ENCODE results near the gene WWOX. TPM values are rescaled to one million over a fixed set of nuclear protein-coding genes. Genes with fewer than 3 reads are reported as not detected.

WWOX gene
- total RNA-seq, 1 experiment from 2014 or later = 15.6 TPM

- no peak for TF ChIP-seq CTCF (conservative IDR thresholded peaks at IDR 0.05)
- Histone ChIP-seq H3K14ac (ENCODE audit: insufficient read depth, low read length) (no peak overlapping the region), H2BK120ac (ENCODE audit: low read depth, low read length, poor library complexity, severe bottlenecking) (no peak overlapping the region), H2AK5ac (ENCODE audit: insufficient read length, low read length) (no peak overlapping the region), H2BK15ac (ENCODE audit: low read depth, low read length) (no peak overlapping the region), H4K5ac (ENCODE audit: insufficient read length, low read depth, low read length) (no peak overlapping the region), H3K27me3 (ENCODE audit: insufficient read depth, low read length) (no peaks in the 10 kb centered on the region), H3K9ac (ENCODE audit: extremely low read depth, insufficient read length, low read length) (no peak overlapping the region), H3K4me1 (ENCODE audit: insufficient read depth, low read length) (no peaks in the 10 kb centered on the region; the same call in 1 of the 2 replicates), H2AFZ (ENCODE audit: low read length) (no peak overlapping the region), H3T11ph (ENCODE audit: low read length) (no peak overlapping the region), H3K9me3 (ENCODE audit: control insufficient read depth, low read depth, low read length) (no peaks in the 10 kb centered on the region), H2BK12ac (ENCODE audit: insufficient read length, low read depth, low read length) (no peak overlapping the region), H3K18ac (ENCODE audit: insufficient read length, low read depth, low read length) (no peak overlapping the region), H3K79me1 (ENCODE audit: insufficient read depth, low read depth, low read length, poor library complexity, severe bottlenecking) (no peaks in the 10 kb centered on the region), H4K91ac (ENCODE audit: insufficient read length, low read depth, low read length) (no peak overlapping the region), H4K8ac (replicated peaks; ENCODE audit: insufficient read length, low read depth, low read length) (no peak overlapping the region), H3K79me2 (ENCODE audit: insufficient read depth, low read length) (no peaks in the 10 kb centered on the region), H2BK20ac (ENCODE audit: low read depth, low read length, poor library complexity, severe bottlenecking) (no peak overlapping the region), H3K4me2 (ENCODE audit: insufficient read depth, insufficient read length, low read length) (no peak overlapping the region), H3K23ac (ENCODE audit: insufficient read length, low read depth, low read length) (no peak overlapping the region), H4K20me1 (ENCODE audit: control insufficient read depth, insufficient read depth, insufficient read length) (no peaks in the 10 kb centered on the region), H3K27ac (ENCODE audit: insufficient read length, low read depth, low read length) (no peak overlapping the region), H2BK5ac (ENCODE audit: insufficient read length, low read length) (no peak overlapping the region), H3K23me2 (ENCODE audit: insufficient read length, low read depth, low read length, poor library complexity, severe bottlenecking) (no peaks in the 10 kb centered on the region), H3K56ac (ENCODE audit: insufficient read length, low read depth, low read length) (no peak overlapping the region), H3K4ac (ENCODE audit: low read depth, low read length) (no peak overlapping the region)
- no peak overlapping the region for H3K4me3 Mint-ChIP-seq
- no peaks in the 10 kb centered on the region; a peak in 2 of 7 replicates for H3K36me3 Mint-ChIP-seq (ENCODE audit: insufficient read depth in 1 of 3, low read depth in 3 of 3)
- no peak for DNase-seq
- peaks cover 14 to 24% of the 10 kb centered on the region in 2 experiments for H3K4me1 Mint-ChIP-seq
- no CpG with 5 or more reads among the region's 6 CpGs for WGBS (ENCODE audit: extremely low coverage, insufficient read length, low lambda C conversion rate)
- H3K27ac Mint-ChIP-seq = peak overlapping the region in 1 of 3 experiments; percentile 53; a peak in 1 of 7 replicates
- H3K27me3 Mint-ChIP-seq (ENCODE audit: low read depth) = no peaks in the 10 kb centered on the region
- H3K9me3 Mint-ChIP-seq = no peaks in the 10 kb centered on the region; a peak in 1 of 5 replicates
These were observed 961.7 kb downstream of the WWOX start for GRCh38 chr16:79061181-79061580.
